ENCODE data around the gene CYP2S1. TPM values are rescaled to one million over a fixed set of nuclear protein-coding genes. Genes with fewer than 3 reads are reported as not detected.
A peak's percentile ranks its signal among the peaks of the same experiment; 100 is the strongest.
"Not testable (repeated sequence)": the region's sequence is repeated elsewhere in the genome, so short reads cannot be mapped to it uniquely, and the experiment has no call there.

CYP2S1 gene
- polyA plus RNA-seq, 1 donor from 2014 or later = not detected

GRCh38 chr19:41203371-41203770 is 10.4 kb downstream of the CYP2S1 start:
- no peak overlapping the region for H3K9ac ChIP-seq (ENCODE audit: low read length)
- no peaks in the 10 kb centered on the region for H3K36me3 ChIP-seq (ENCODE audit: insufficient read depth, low read length)

GRCh38 chr19:41204338-41204737 is 11.3 kb downstream of the CYP2S1 start:
- H3K79me2 ChIP-seq (replicated peaks; ENCODE audit: insufficient read depth, low read length); H3K4me3 ChIP-seq (ENCODE audit: low read length); H2AFZ ChIP-seq (ENCODE audit: low read depth, low read length); H3K36me3 ChIP-seq (ENCODE audit: insufficient read depth, low read length); H3K9me2 ChIP-seq (ENCODE audit: insufficient read depth, low read length); H3K4me2 ChIP-seq (ENCODE audit: low read length); H3K9ac ChIP-seq (ENCODE audit: low read length); H3K27ac ChIP-seq (ENCODE audit: low read length); H4K20me1 ChIP-seq (ENCODE audit: insufficient read depth); H3F3A ChIP-seq (ENCODE audit: insufficient read depth, low read length, poor library complexity, severe bottlenecking); H3K9me3 ChIP-seq (ENCODE audit: low read length); H3K27me3 ChIP-seq (ENCODE audit: insufficient read depth, low read depth, low read length): not testable (repeated sequence)
- TF ChIP-seq RAD21 (conservative IDR thresholded peaks at IDR 0.05) (peak; percentile 61), SMC3 (conservative IDR thresholded peaks at IDR 0.05; ENCODE audit: poor library complexity) (peak; percentile 46), CTCF (IDR thresholded peaks at IDR 0.05; ENCODE audit: poor library complexity, severe bottlenecking) (peak; percentile 57)

More at GRCh38 chr19:41203371-41203770, 10.4 kb downstream of the CYP2S1 start:
- H3K27me3 ChIP-seq (ENCODE audit: insufficient read depth, low read depth, low read length) = no peaks in the 10 kb centered on the region
- no peak overlapping the region for H3K4me3 ChIP-seq (ENCODE audit: low read length)
- H4K20me1 ChIP-seq (ENCODE audit: insufficient read depth) = no peaks in the 10 kb centered on the region
- H3K4me2 ChIP-seq (ENCODE audit: low read length) = no peak overlapping the region
- H3K9me3 ChIP-seq (ENCODE audit: low read length) = no peaks in the 10 kb centered on the region
- H3F3A ChIP-seq (ENCODE audit: insufficient read depth, low read length, poor library complexity, severe bottlenecking) = no peaks in the 10 kb centered on the region
- no peak overlapping the region for H2AFZ ChIP-seq (ENCODE audit: low read depth, low read length)
- TF ChIP-seq REST (IDR thresholded peaks at IDR 0.05; ENCODE audit: borderline replicate concordance) = no peak
- no peak for TF ChIP-seq POLR2AphosphoS5 (IDR thresholded peaks at IDR 0.05)
- no peak for TF ChIP-seq RAD21 (conservative IDR thresholded peaks at IDR 0.05)
- TF ChIP-seq EZH2 (IDR thresholded peaks at IDR 0.05; ENCODE audit: borderline replicate concordance, insufficient read depth, low read length, poor library complexity, severe bottlenecking) = no peak
- TF ChIP-seq MXI1 (conservative IDR thresholded peaks at IDR 0.05; ENCODE audit: poor library complexity, severe bottlenecking) = no peak
- TF ChIP-seq CTCF (IDR thresholded peaks at IDR 0.05; ENCODE audit: poor library complexity, severe bottlenecking) = no peak
- no peak for TF ChIP-seq TAF1 (IDR thresholded peaks at IDR 0.05; ENCODE audit: low read depth)
- TF ChIP-seq SMC3 (conservative IDR thresholded peaks at IDR 0.05; ENCODE audit: poor library complexity) = no peak
- no peak for TF ChIP-seq EP300 (conservative IDR thresholded peaks at IDR 0.05; ENCODE audit: poor library complexity, severe bottlenecking)
- no peaks in the 10 kb centered on the region for H3K9me2 ChIP-seq (ENCODE audit: insufficient read depth, low read length)
- H3K27ac ChIP-seq (ENCODE audit: low read length) = no peak overlapping the region
- no peaks in the 10 kb centered on the region for H3K79me2 ChIP-seq (replicated peaks; ENCODE audit: insufficient read depth, low read length)

Measured in neural cell (in vitro differentiated cells).